SK-MEL-5 (cell line): ENCODE data around the gene TOR4A. TPM values are rescaled to one million over a fixed set of nuclear protein-coding genes. Genes with fewer than 3 reads are reported as not detected.

Experiments
- DNase-seq: peaks from one replicate; pipeline ENCODE4 v3.0.0-alpha.2; 2016; ENCODE audit warnings: low read depth, low spot score
- in situ Hi-C: cut with HindIII; loops from 2 replicates; pipeline ENCODE4 v1.10.0; 2016; ENCODE audit warnings: low sequenced_read_pairs, high pct_unique_total_duplicates, low pct_unique_long_range_greater_than_20kb
- total RNA-seq: library from RNA; depleted of rRNA; stranded (reverse); fragments of >200 nt; shearing (Covaris generic); gene quantifications from 2 replicates; pipeline ENCODE4 v1.2.3, GENCODE V29; 2014

TOR4A gene
- total RNA-seq, 1 experiment from 2014 or later: 0.03 TPM

DNA sequence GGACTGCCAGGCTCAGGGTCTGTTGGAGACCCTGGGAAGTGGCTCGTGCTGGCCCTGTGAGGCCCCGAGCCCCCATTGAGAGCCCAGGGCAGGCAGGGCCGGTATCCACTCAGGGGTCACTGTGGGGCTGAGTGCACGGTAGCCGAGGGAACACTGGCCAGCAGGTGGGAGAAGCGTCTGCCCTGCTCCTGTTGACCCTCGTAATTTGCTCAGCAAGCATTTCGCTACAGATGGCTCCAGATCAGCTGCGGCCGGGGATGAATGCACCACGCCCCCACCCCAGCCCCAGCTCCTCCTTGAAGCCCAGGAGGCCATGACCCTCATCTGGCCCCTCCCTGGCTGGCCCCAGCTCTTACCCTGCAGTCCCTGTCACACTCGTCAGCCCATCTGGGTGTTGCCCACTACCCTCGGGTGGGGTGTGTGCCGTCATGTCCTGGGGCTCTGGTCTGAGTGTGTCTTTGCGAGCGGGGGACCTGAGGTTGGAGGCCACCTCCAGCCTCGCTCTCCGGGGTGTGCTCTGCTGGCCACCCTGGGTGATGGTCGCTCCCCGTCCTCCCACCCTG lies 30.6 kb downstream of the TOR4A start:
- in situ Hi-C loops: no loop called here
- no peak for DNase-seq

DNA sequence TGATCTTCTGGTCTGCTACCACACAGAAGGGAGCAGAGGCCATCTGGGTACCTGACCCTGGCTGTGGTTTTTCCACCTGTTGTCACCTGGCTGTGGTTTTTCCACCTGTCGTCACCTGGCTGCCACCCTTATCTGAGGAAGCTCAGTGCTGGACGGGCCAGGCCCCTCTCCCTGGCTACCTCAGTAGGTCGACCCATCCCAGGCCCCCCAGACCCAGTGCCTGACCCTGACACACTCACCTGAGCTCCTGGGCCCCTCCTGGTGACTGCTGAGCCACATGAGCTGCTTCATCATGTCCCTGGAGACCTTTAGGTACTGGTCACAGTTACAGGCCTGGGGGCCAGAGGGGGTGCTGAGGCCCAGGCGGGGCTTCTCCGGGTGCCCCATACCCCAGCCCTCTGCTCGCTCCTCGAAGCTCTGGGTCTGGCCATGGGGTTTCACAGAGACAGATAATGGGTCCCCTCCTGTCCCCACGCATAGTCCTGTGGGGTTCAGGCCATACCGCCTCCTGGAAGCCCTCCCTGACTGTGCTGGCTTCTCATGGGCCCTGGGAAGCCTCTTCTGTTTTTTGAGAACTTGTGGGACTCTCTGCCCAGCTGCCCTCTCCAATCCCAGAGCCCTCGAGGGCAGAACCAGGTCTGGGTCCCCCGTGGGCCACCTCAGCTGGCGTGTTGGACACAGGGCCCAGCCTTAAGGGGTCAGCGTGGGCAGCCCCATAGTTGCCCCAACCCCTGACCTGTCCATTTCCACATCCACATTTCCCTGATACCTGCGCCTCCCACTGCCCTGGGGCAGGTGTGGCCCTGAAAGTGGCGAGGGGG lies 32.1 kb downstream of the TOR4A start:
- no peak for DNase-seq
- in situ Hi-C loops: no loop called here

DNA sequence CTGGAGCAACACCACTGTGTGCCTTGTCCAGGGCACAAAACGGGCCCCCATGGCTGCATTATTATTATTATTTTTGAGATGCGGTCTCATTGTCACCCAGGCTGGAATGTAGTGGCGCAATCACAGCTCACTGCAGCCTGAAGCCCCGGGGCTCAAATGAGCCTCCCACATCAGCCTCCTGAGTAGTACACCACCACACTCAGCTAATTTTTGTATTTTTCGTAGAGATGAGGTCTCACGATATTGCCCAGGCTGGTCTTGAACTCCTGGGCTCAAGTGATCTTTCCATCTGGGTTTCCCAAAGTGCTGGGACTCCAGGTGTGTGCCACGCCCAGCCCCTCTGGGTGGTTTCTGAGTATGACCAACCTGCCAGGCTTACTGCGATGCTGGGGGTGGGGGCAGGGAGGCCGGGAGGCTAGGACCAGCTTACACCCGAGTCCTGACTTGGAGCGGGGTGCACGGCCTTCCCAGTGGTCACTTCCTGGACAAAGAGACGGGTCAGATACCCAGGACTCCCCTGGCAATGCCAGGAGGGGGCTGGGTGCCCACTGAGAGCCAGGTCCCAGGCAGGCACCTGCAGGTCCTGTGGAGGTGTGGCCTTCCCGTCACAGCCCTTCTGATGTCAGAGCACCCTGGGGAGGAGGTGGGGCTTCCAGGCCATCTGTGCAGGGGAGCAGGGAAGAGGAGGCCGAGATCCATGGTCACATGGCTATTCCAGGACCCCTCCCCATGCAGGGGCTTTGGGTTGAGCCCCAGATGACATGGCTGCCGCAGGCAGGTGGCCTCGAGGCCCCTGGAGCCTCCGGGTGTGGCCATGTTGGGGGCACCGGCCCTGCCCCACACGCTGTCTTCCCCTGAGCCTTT lies 32.9 kb downstream of the TOR4A start:
- no peak for DNase-seq
- in situ Hi-C loops: no loop called here

DNA sequence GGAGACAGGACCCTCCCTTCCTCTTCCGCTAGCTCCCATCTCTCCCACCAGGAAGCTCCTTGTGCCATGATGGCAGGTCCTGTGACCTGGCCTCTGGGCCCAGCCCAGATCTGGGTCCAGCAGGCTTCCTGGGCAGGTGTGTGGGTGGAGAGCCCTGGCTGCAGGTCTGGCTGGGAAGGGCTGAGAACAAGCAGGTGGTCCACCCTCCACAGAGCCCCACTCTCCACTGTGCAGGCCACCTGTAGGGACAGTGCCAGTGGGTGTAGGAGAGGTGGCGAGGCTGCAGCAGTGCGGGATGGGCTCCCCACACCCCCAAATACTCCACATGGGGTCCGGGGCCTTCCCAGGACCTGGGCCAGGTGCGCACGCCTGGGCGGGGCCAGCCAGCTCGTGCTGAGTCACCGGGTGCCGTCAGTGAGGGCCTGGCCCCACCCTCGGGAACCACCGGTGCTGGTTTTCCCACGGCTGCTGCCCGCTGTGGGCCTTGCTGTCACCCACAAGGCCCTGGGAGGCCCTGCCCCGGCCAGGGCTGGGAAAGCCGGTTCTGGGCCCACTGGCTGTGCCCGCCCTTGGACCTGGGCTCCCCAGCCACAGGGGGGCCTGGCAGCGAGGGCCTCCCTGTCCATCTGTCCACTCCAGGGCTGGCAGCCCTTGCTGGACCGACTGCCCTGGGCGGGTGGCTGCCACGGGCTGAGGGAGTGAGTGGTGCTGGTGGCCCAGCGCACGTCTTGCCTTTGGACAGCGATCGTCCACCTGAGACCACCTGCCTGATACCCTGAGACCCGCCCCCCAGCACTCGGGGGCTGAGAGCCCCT lies 33.9 kb downstream of the TOR4A start:
- no peak for DNase-seq
- in situ Hi-C loops: no loop called here

DNA sequence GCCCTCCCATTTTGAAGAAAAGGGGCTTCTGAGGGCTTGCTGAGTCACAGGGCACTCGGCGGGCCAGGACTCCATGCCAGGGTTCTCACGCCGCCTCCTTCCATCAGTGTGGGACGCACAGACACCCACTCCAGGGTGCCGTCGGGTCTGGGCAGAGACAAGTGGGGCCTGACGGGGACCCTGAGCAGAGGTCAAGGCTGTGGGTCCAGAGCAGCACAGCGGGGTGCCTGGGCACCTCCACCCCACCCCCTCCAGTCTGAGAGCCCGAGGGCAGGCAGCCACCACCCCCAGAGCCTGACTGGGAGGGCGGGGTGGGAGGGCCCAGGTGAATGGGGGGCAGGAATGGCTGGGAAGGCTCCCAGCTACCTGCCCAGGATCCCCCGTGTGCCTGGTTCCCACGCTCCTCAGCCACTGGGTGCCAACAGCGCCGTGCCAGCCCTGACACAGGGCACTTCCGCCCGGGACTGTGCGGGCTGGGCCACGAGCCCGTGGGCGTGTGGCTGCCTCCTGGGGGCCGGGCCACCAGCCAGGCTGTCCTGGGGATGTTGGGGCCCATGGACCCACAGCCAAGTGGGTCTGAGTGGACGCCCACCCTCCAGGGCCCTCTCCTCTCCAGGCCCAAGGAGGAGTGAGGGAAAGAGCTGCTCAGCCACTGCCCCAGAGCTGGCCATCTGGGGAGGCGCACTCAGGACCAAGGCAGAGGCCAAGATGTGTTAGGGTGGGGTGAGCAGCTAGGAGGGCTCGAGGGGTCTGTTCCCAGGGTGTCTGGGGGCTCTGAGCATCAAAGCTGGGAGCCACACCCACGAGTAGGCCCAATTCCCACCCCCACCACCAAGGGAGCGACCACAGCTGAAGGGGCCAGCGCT lies 34.7 kb downstream of the TOR4A start:
- no peak for DNase-seq
- in situ Hi-C loops: no loop called here

DNA sequence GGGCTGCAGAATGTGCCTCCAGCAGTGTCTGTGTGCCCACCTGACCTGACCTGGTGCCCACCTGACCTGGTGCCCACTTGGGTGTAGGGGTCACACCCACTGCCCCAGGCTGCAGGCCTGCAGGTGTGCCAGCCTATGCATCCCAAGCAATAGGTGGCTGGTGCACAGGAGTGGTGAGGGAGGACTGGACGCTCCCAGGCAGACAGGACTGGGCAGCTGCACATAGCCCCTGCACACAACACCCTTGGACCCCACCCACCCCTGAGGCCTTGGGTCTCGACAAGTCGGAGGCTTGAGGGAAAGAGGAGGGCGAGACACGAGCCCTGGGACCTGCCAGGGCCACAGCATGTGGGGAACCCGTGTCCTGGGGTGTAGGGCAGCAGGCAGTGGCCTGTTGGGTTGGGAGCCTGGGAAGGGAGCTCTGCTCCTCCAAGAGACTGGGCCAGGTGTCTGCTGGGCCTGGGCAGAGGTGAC lies 35.4 kb downstream of the TOR4A start:
- DNase-seq: no peak
- in situ Hi-C loops: no loop called here

DNA sequence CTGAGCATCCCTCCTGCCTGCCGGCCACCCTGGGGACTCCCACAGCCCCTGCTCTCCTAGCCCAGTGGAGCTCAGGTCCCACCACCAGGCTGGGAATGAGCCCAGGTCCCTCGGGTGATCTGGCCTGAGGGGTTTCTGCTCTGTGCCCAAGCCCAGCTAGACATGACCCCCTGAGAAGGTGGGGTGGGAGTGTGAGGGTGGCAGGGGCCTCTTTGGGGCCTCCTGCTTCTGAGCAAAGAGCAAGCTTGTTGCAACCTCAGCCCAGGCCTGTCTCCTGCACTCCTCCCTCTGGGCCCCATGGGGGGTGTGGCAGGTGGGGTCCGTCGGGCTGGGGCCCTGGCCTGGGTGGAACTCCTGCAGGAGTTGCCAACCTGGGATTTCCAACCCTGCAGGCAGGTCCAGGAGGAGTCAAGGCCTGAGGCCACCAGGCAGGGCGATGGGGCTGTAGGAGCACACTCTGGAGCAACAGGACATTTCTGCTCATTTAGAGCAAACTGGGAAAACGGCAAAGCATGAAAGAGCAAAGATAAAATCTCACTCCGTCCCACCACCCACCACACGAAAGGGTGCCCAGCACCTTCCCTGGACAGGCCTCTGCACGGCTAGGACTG lies 35.9 kb downstream of the TOR4A start:
- in situ Hi-C loops: no loop called here
- DNase-seq: no peak

DNA sequence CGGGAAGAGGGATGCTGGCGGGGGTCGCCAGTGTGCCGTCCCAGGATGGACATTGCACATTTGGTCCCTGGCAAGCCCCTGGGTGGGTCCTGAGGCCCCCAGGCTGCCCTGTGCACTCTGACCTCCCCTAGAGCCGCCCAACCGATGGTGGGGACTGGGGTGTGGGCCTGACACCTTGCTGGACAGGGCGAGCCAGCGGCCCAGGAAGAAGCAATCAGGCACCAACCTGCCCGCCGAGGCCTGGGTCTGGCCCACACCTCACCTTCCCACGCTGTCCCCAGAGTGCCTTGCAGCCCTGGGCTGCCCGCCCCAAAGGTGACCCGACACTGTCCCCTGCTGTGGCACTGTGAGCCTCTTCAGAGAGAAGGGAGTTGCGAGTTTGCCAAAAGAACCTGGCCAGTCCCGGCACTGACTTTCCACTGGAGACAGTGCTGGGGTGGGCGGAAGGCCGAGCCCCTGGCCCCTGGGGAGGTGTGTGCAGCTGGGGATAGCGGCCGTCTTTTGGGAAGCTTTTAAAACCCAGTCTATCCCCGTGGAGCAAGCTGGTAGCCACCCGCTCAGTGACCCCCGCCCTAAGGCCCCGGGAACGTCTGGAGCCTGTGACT lies 36.5 kb downstream of the TOR4A start:
- no peak for DNase-seq
- in situ Hi-C loops: no loop called here

DNA sequence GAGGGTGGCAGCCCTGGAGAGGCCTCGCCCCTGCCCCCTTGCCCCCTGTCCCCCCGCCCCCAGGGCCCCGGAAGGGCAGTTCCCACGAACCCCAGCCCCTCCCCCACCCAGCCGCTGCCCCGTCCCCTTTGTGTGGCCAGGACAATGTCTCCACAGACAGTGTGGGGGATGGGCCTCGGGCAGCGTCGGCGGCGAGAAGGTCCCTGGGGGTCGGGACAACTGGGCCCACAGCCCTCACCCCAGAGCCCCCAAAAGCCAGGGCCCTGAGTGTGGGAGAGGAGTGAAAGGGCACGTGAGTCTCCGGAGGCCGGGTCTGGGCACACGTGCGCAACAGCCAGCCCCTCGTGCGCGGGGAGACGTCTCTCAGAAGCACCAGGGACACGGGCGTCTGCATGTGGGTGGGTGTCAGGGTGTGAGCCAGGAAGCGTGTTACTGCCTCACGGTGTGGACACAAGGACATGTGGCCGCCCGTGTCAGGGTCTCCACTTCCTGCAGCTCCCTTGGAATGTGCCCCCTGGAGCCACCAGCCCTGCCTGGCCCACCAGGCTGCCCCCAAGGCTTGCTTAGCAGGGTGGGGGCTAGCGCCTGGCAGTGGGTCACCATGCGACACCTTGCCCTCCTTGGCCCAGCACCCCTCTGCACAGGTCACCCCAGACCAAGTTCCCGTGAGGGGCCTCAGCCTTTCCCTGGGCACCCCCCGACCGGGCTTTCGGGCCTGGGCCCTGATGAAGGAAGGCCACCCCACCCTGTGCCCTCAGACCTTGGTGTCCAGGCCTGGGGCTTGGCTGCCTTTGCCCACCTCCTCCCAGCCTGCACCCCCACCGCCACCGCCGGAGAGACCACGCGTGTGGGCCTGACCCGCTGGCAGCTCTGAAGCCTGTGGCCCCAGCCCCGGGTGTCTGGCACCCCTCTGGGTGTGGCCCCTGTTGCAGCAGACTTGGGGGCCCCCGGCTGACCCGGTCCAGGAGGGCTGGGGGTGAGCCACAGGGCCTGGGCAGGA lies 37.3 kb downstream of the TOR4A start:
- in situ Hi-C loops: no loop called here
- no peak for DNase-seq

DNA sequence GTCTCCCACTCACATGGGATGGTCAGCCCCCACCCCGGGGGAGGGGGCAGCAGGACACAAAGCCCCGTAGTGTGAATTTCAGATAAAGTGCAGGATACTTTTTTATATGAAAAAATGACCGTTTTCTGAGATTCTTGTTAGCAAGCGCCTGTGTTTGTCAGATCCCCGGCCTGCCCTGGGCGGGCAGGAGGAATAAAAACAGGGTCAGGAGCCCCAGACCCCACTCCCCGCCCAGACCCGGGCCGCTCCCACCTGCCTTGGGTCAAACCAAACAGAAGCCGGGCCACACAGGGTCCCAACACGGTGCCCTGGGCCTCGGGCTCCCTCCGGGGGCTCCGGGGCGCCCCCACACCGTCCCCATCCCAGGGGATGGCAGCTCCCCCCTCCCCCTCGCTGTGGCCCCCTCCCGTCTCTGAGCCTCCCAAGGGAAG lies 38.1 kb downstream of the TOR4A start:
- DNase-seq: no peak
- in situ Hi-C loops: no loop called here

DNA sequence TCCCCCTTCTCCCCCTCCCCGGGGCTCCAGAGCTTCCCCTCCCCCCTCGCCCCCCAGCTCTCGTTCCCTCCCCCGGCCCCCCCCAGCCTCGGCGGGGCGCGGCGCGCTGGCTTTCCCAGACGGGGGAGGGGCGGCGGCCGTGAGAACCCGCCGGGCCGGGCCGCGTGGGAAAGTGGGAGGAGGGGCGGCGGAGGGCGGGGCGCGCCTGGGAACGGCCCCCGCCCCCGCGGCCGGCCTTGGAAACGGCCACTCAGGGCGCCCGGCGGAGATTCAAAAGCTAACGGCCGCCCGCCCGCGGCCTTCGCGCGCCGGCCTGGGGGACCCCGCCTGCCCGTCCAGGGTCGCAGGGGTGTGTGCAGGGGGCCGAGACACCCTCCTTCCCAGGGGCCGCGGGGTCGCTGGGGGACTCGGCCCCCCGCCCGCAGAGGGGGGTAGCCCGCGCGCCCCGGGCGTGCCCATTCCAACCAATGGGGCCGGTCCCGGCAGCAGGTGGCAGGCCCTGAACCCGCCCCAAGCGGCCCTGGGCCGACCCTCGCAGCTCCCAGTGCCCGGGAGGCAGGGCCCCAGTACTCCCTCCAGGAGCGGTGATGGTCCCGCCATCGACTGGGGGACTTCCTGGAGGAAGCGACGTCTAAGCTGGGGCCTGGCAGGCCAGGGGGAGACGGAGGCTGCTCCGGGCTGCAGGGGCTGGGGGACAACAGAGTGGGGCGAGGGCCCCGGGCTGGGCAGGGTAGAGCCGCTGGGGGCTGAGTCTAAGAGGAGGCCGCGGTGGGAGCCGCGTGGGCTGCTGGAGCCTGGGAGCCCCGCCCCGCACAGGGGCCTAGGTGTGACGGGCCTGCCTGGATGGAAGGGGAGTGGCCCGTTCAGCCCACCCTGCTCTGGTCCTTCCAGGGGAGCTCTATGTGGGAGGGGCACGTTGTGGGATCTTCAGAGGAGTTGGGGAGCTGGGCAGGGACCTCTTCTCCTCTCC lies 38.8 kb downstream of the TOR4A start:
- DNase-seq: no peak
- in situ Hi-C loops: no loop called here

DNA sequence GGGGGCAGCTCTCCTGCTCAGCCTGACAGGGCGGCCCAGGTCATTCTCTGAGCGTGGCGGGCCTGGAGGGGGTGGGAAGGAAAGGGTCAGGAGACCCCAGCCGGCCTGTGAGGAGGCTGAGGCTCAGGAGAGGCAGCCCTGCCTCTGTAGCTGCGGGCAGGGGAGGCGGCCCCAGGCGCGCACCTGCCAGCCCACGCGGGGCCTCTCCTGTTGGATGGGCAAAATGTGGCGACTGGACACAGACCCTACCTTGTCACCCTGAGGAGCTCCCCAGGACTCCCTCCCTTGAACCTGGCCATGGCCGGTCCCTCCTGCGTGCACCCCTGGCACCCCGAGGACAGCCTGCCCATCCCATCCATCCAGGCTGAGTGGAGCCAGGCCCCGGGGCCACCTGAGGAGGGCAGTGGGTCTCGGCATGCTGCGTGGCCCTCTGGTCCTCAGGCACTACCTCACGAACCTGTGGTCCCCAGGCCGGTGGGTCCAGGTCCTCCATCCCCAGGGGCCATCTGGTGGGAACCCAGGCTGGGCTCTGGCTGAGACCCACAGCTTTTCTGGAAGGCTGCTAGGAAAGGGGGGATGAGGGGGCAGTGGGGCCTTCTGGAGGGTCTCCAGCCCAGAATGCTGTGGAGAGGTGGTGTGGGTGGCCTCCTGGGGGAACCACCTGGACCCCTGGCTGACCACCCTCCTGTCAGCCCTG lies 39.6 kb downstream of the TOR4A start:
- DNase-seq: no peak
- in situ Hi-C loops: no loop called here

DNA sequence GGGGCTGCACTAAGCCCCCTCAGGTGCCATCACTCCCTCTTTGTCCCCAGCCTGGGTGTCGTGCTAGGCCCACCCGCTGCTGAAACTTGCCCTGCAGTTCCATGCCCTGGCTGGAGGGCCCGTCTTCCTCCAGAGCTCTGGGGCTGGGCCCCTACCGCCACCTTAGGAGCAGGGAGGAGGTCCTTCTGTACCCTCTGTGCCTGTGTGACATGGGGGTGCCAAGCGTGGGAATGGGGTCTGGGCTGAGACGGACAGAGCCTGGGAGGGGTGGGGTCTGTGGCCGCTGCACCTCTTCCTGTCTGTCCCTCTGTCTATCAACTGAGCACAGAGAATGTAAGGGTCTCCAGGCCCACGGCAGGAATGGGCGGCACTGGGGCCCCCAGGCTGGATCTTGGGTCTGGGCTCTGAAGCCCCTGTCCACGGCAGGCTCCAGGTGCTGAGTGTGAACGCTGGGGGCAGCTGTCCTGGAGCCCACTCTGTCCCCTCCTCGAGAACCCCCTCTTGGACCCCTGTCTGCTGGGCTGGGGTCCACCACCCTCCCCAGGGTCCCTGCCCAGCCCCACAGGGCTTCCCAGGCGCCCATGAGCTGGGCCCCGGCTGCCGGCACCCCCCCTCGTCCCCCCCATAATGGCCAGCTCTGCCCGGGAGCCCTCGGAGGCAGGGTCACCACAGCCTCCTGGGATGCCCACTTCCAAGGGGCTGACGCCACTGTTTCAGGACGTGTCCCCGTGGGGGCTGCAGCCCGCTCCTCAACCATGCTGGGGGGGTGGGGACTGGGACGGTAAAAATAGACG lies 40.4 kb downstream of the TOR4A start:
- in situ Hi-C loops: no loop called here
- no peak for DNase-seq
